Skeletal muscle cell (primary cell): Measurements from ENCODE around the gene APMAP.
"Not testable (repeated sequence)": the region's sequence is repeated elsewhere in the genome, so short reads cannot be mapped to it uniquely, and the experiment has no call there.

Source experiments
- DNase-seq: peaks from one replicate; pipeline ENCODE4 v3.0.0-alpha.2; 2010; ENCODE audit warnings: low read depth
- H3K4me3 ChIP-seq: 2 replicates; pipeline ENCODE4 v1.5.1; 2011; ENCODE audit warnings: low read depth, mild to moderate bottlenecking, control low read depth, low read length, moderate library complexity

The APMAP gene

GRCh38 chr20:24942679-24943078, 49.9 kb downstream of the APMAP start:
- no peak for DNase-seq
- H3K4me3 ChIP-seq: no peak overlapping the region

- no peak for DNase-seq
- H3K4me3 ChIP-seq: no peak overlapping the region
These were observed 53.5 kb downstream of the APMAP start for GRCh38 chr20:24939036-24939435.

- no peak overlapping the region for H3K4me3 ChIP-seq
- DNase-seq: no peak
These were observed 54.1 kb downstream of the APMAP start for GRCh38 chr20:24938498-24938897.

- H3K4me3 ChIP-seq: no peak overlapping the region
- no peak for DNase-seq
These were observed 55.0 kb downstream of the APMAP start for GRCh38 chr20:24937579-24937978.

GRCh38 chr20:24936526-24937407, 55.8 kb downstream of the APMAP start:
- DNase-seq: no peak
- no peak overlapping the region for H3K4me3 ChIP-seq

GRCh38 chr20:24935766-24936525, 56.6 kb downstream of the APMAP start:
- no peak for DNase-seq
- no peak overlapping the region for H3K4me3 ChIP-seq

- DNase-seq: no peak
- no peak overlapping the region for H3K4me3 ChIP-seq
These were observed 57.4 kb downstream of the APMAP start for GRCh38 chr20:24935140-24935539.

GRCh38 chr20:24934716-24935115, 57.8 kb downstream of the APMAP start:
- no peak for DNase-seq
- H3K4me3 ChIP-seq: no peak overlapping the region

GRCh38 chr20:24934101-24934661, 58.4 kb downstream of the APMAP start:
- no peak overlapping the region for H3K4me3 ChIP-seq
- no peak for DNase-seq

GRCh38 chr20:24933266-24933908, 59.2 kb downstream of the APMAP start:
- H3K4me3 ChIP-seq: no peak overlapping the region
- no peak for DNase-seq

GRCh38 chr20:24931893-24932292, 60.7 kb downstream of the APMAP start:
- H3K4me3 ChIP-seq, DNase-seq: not testable (repeated sequence)

GRCh38 chr20:24930724-24931688, 61.5 kb downstream of the APMAP start:
- not testable (repeated sequence) for H3K4me3 ChIP-seq

GRCh38 chr20:24929867-24930723, 62.5 kb downstream of the APMAP start:
- not testable (repeated sequence) for H3K4me3 ChIP-seq, DNase-seq

More at GRCh38 chr20:24930724-24931688, 61.5 kb downstream of the APMAP start:
- not testable (repeated sequence) for DNase-seq

- not testable (repeated sequence) for DNase-seq, H3K4me3 ChIP-seq
These were observed 63.3 kb downstream of the APMAP start for GRCh38 chr20:24929259-24929658.

- not testable (repeated sequence) for DNase-seq, H3K4me3 ChIP-seq
These were observed 71.8 kb downstream of the APMAP start for GRCh38 chr20:24920706-24921105.

- H3K4me3 ChIP-seq, DNase-seq: not testable (repeated sequence)
These were observed 72.9 kb downstream of the APMAP start for GRCh38 chr20:24919665-24920064.

GRCh38 chr20:24918579-24919566, 73.7 kb downstream of the APMAP start:
- no peak for DNase-seq
- H3K4me3 ChIP-seq: no peak overlapping the region
